Esophagus muscularis mucosa (tissue), 3 donors: ENCODE results near the gene C1GALT1C1.

Experiments used
- POLR2A ChIP-seq: fragments of 450-650 bp; IDR thresholded peaks from one replicate; pipeline ENCODE4 v1.6.1; 2017; ENCODE audit warnings: antibody characterized with exemption, moderate library complexity, mild to moderate bottlenecking, low read depth
- TF ChIP-seq, protein P1 (sequence below), 3 experiments: fragments of 200-600 bp in 2 of 3; fragments of 450-650 bp in 1 of 3; sonication (generic) in 2 of 3; IDR thresholded peaks; one replicate each; pipeline ENCODE4 v1.5.1; 2017 to 2019; ENCODE audit warnings: antibody characterized with exemption in 3 of 3, mild to moderate bottlenecking in 2 of 3, moderate library complexity in 1 of 3

- TF ChIP-seq, protein P1, sequence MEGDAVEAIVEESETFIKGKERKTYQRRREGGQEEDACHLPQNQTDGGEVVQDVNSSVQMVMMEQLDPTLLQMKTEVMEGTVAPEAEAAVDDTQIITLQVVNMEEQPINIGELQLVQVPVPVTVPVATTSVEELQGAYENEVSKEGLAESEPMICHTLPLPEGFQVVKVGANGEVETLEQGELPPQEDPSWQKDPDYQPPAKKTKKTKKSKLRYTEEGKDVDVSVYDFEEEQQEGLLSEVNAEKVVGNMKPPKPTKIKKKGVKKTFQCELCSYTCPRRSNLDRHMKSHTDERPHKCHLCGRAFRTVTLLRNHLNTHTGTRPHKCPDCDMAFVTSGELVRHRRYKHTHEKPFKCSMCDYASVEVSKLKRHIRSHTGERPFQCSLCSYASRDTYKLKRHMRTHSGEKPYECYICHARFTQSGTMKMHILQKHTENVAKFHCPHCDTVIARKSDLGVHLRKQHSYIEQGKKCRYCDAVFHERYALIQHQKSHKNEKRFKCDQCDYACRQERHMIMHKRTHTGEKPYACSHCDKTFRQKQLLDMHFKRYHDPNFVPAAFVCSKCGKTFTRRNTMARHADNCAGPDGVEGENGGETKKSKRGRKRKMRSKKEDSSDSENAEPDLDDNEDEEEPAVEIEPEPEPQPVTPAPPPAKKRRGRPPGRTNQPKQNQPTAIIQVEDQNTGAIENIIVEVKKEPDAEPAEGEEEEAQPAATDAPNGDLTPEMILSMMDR (IDR thresholded peaks at IDR 0.05): no peak
- TF ChIP-seq POLR2A: no peak
Measured at GRCh38 chrX:120617996-120618630, 11.7 kb downstream of the C1GALT1C1 start.
